Endothelial cell of umbilical vein (primary cell): Measurements from ENCODE around the gene SHBG. TPM values are rescaled to one million over a fixed set of nuclear protein-coding genes. Genes with fewer than 3 reads are reported as not detected.

ENCODE experiments used
- BruUV-seq: library from RNA; stranded (reverse); fragments of 400-500 nt; replicated peaks from 2 replicates; lab custom pipeline; 2021; lab: Mats Ljungman, UMichigan
- CTCF ChIA-PET: fragments of 300-600, 350-600 bp; sonication (Branson Sonifier 250); formaldehyde crosslinking; loops from one replicate; lab custom pipeline; 2021; ENCODE audit warnings: antibody characterized with exemption, inconsistent platforms; lab: Charles Lee
- POLR2A ChIA-PET: fragments of 300-600, 350-600 bp; sonication (Branson Sonifier 250); formaldehyde crosslinking; loops from one replicate; lab custom pipeline; 2021; ENCODE audit warnings: antibody characterized with exemption, inconsistent platforms; lab: Charles Lee
- DNase-seq: peaks from one replicate; pipeline ENCODE4 v3.0.0-alpha.2; 2011; ENCODE audit warnings: low read depth, low spot score
- FAIRE-seq: peaks from 2 replicates; lab custom pipeline; 2011; peaks lifted over from hg19 to GRCh38; lab: Jason Lieb, UNC
- H2AFZ ChIP-seq: 2 replicates; pipeline ENCODE4 v1.6.0; 2012; ENCODE audit warnings: low read depth, low read length, control low read depth, inconsistent platforms
- H3K27ac ChIP-seq: 2 replicates; pipeline ENCODE4 v1.5.1; 2011; ENCODE audit warnings: low read depth, mild to moderate bottlenecking, control low read depth, low read length, moderate library complexity; ENCODE audit not compliant: insufficient read depth
- H3K27me3 ChIP-seq, 2 experiments: 2 replicates each; pipeline versions ENCODE4 v1.6.0 to v1.6.1; 2011; ENCODE audit warnings: low read length in 2 of 2, mixed read lengths in 1 of 2; ENCODE audit not compliant: control insufficient read depth in 2 of 2, insufficient read depth in 2 of 2
- H3K36me3 ChIP-seq, 2 experiments: 2 replicates in 1 of 2; 3 replicates in 1 of 2; pipeline ENCODE4 v1.5.1; 2011; ENCODE audit warnings: low read length in 2 of 2, mild to moderate bottlenecking in 1 of 2, moderate library complexity in 1 of 2; ENCODE audit not compliant: control insufficient read depth in 2 of 2, insufficient read depth in 2 of 2; ENCODE audit errors: extremely low read depth in 1 of 2
- H3K4me1 ChIP-seq: 3 replicates; pipeline ENCODE4 v1.5.1; 2011; ENCODE audit warnings: mild to moderate bottlenecking, low read length; ENCODE audit not compliant: control insufficient read depth, insufficient read depth; ENCODE audit errors: extremely low read depth
- H3K4me2 ChIP-seq: 2 replicates; pipeline ENCODE4 v1.6.1; 2011; ENCODE audit warnings: low read length, control low read depth, mixed read lengths; ENCODE audit not compliant: insufficient read depth
- H3K4me3 ChIP-seq, 3 experiments: fragments of 200-600 bp in 1 of 3; sonication (generic), shearing (Covaris generic) in 1 of 3; replicated peaks in 1 of 3; 2 replicates each; pipeline ENCODE4 v1.5.1; 2011 to 2016; ENCODE audit warnings: control low read depth in 3 of 3, low read length in 3 of 3, mild to moderate bottlenecking in 2 of 3, inconsistent platforms in 1 of 3, low read depth in 1 of 3, moderate library complexity in 1 of 3; ENCODE audit not compliant: insufficient read depth in 1 of 3
- H3K79me2 ChIP-seq: 2 replicates; pipeline ENCODE4 v1.6.0; 2012; ENCODE audit warnings: low read length, inconsistent platforms; ENCODE audit not compliant: control insufficient read depth, insufficient read depth
- H3K9ac ChIP-seq: replicated peaks from 2 replicates; pipeline ENCODE3; 2011; ENCODE audit warnings: low read length, control low read depth; ENCODE audit not compliant: insufficient read depth; ENCODE audit errors: extremely low read depth
- H3K9me1 ChIP-seq: replicated peaks from 3 replicates; pipeline ENCODE4 v1.6.0; 2011; ENCODE audit warnings: mild to moderate bottlenecking, low read length; ENCODE audit not compliant: control insufficient read depth, insufficient read depth; ENCODE audit errors: extremely low read depth
- H3K9me3 ChIP-seq: replicated peaks from 2 replicates; pipeline ENCODE4 v1.5.1; 2012; ENCODE audit warnings: low read length, inconsistent platforms; ENCODE audit not compliant: control insufficient read depth, insufficient read depth
- H4K20me1 ChIP-seq: replicated peaks from 2 replicates; pipeline ENCODE3; 2011; ENCODE audit warnings: mild to moderate bottlenecking, low read length; ENCODE audit not compliant: control insufficient read depth, insufficient read depth; ENCODE audit errors: extremely low read depth
- EZH2 ChIP-seq: IDR thresholded peaks from 2 replicates; pipeline ENCODE4 v1.6.1; 2012; ENCODE audit warnings: borderline replicate concordance, low read depth, mild to moderate bottlenecking, moderate library complexity, low read length, inconsistent platforms; ENCODE audit not compliant: severe bottlenecking
- FOS ChIP-seq: IDR thresholded peaks from 2 replicates; pipeline ENCODE4 v1.6.1; 2011; ENCODE audit warnings: mild to moderate bottlenecking, low read length, moderate library complexity, borderline replicate concordance; ENCODE audit not compliant: insufficient read depth
- GATA2 ChIP-seq: IDR thresholded peaks from 2 replicates; pipeline ENCODE4 v1.7.0; 2011; ENCODE audit warnings: low read depth, mild to moderate bottlenecking, moderate library complexity, mixed read lengths, low read length; ENCODE audit not compliant: insufficient read length, insufficient read depth
- JUN ChIP-seq: IDR thresholded peaks from 2 replicates; pipeline ENCODE4 v1.6.1; 2011; ENCODE audit warnings: borderline replicate concordance, low read depth; ENCODE audit not compliant: insufficient read length, insufficient read depth
- MAX ChIP-seq: IDR thresholded peaks from 2 replicates; pipeline ENCODE4 v1.6.1; 2011; ENCODE audit not compliant: insufficient read depth, insufficient read length
- MYC ChIP-seq: IDR thresholded peaks from one replicate; pipeline ENCODE4 v1.6.1; 2011; ENCODE audit warnings: mild to moderate bottlenecking, low read depth, low read length
- POLR2A ChIP-seq: IDR thresholded peaks from 2 replicates; pipeline ENCODE4 v1.6.1; 2012; ENCODE audit warnings: low read depth, mild to moderate bottlenecking, control low read depth, low read length
- POLR2AphosphoS5 ChIP-seq: IDR thresholded peaks from 2 replicates; pipeline ENCODE4 v1.6.1; 2012; ENCODE audit warnings: low read depth, mild to moderate bottlenecking, control low read depth, low read length, moderate library complexity; ENCODE audit not compliant: insufficient read depth
- dilution Hi-C: fragments of 300-500 bp; cut with MboI; formaldehyde crosslinking; loops from one replicate; pipeline ENCODE4 v1.15.0; 2019; ENCODE audit warnings: low sequenced_read_pairs; ENCODE audit not compliant: extremely low pct_ligation_motif_present
- intact Hi-C: fragments of 100-400 bp; cut with micrococcal nuclease; formaldehyde crosslinking; loops from one replicate; pipeline ENCODE4 v1.10.0; 2022
- polyA plus RNA-seq, 4 experiments: library from polyadenylated mRNA; depleted of rRNA in 3 of 4; stranded (reverse) in 3 of 4; unstranded in 1 of 4; fragments of >200 nt; gene quantifications; 2 replicates each; pipeline versions ENCODE4 v1.2.1 to v1.2.3, GENCODE V29; 2011 to 2012; ENCODE audit warnings: missing spikeins in 1 of 4
- total RNA-seq: library from RNA; stranded (reverse); gene quantifications from 2 replicates; pipeline ENCODE4 v1.2.3, GENCODE V29; 2021
- TF ChIP-seq, protein P1 (sequence below), 2 donors: IDR thresholded peaks; 1 replicate in 1 of 2; 2 replicates in 1 of 2; pipeline ENCODE4 v1.5.1; 2011; ENCODE audit warnings: low read length in 2 of 2, mild to moderate bottlenecking in 2 of 2, moderate library complexity in 2 of 2, control low read depth in 1 of 2, inconsistent platforms in 1 of 2, low read depth in 1 of 2; ENCODE audit not compliant: insufficient read depth in 1 of 2; ENCODE audit errors: extremely low read depth in 1 of 2

SHBG gene
- total and polyA plus RNA-seq, 2 donors (not counting 3 experiments of a cell fraction or from before 2014, with no cell fraction given): 0.51 TPM; not detected in 1

DNA sequence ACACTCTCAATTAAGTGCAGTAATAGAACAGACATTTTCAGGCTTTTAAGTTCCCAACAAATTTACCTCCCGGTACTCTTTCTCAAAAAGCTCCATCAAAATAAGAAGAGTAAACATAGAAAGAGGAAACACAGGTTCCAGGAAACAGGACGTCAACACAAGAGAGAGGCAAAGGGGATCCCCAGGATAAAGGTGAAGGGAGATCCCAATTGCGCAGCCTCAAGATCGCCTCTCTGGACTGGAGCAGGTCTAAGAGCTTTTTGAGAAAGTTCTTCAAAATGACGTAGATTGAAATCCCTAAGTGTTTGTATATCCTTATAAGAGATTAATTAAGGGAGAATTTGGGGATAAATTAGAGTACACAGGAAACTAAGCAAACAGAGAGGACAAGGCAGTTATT is 11.3 kb upstream of the SHBG start:
- POLR2A ChIA-PET: interaction anchor here (1.0 kb wide), 1 partner anchor 9 kb away, joined by 4 read pairs; the partner anchor contains the start of gene SAT2

More for the DNA sequence above, 11.3 kb upstream of the SHBG start:
- Histone ChIP-seq H3K27me3 (no peaks in the 10 kb centered on the region), H4K20me1 (peaks cover 1% of the 10 kb centered on the region), H3K9ac (no peak overlapping the region), H2AFZ (no peak overlapping the region), H3K4me2 (no peak overlapping the region), H3K79me2 (peaks cover 7% of the 10 kb centered on the region), H3K9me3 (no peaks in the 10 kb centered on the region), H3K27ac (no peak overlapping the region), H3K4me1 (peaks cover 5% of the 10 kb centered on the region), H3K9me1 (no peaks in the 10 kb centered on the region), H3K36me3 (no peaks in the 10 kb centered on the region), H3K4me3 (no peak overlapping the region)
- no TSS peak for BruUV-seq
- DNase-seq (no peak), FAIRE-seq (no peak)
- dilution Hi-C loops: no loop called here
- CTCF ChIA-PET: interaction anchor here (1.0 to 1.4 kb wide), 2 partner anchors 9 to 13 kb away, joined by 4 read pairs; partner anchors contain the start of gene SAT2
- intact Hi-C loops: loop anchor here (10.0 kb wide), 1 partner anchor 226 kb away; no protein-coding TSS in a partner anchor
- TF ChIP-seq MAX (no peak), JUN (no peak), POLR2AphosphoS5 (no peak), GATA2 (no peak), MYC (no peak), FOS (no peak), EZH2 (no peak), POLR2A (no peak)
- TF ChIP-seq, protein P1, sequence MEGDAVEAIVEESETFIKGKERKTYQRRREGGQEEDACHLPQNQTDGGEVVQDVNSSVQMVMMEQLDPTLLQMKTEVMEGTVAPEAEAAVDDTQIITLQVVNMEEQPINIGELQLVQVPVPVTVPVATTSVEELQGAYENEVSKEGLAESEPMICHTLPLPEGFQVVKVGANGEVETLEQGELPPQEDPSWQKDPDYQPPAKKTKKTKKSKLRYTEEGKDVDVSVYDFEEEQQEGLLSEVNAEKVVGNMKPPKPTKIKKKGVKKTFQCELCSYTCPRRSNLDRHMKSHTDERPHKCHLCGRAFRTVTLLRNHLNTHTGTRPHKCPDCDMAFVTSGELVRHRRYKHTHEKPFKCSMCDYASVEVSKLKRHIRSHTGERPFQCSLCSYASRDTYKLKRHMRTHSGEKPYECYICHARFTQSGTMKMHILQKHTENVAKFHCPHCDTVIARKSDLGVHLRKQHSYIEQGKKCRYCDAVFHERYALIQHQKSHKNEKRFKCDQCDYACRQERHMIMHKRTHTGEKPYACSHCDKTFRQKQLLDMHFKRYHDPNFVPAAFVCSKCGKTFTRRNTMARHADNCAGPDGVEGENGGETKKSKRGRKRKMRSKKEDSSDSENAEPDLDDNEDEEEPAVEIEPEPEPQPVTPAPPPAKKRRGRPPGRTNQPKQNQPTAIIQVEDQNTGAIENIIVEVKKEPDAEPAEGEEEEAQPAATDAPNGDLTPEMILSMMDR (IDR thresholded peaks at IDR 0.05; ENCODE audit: extremely low read depth in 1 of 2, insufficient read depth in 1 of 2, low read depth in 1 of 2, low read length in 2 of 2): no peak
